IPS-20b (cell line): ENCODE measurements around the gene ATP8B3.
A peak's percentile ranks its signal among the peaks of the same experiment; 100 is the strongest.

Source experiments
- H3K27ac ChIP-seq: one replicate; pipeline ENCODE4 v1.5.1; 2013; ENCODE audit warnings: low read length
- H3K27me3 ChIP-seq: 2 replicates; pipeline ENCODE4 v1.6.1; 2013; ENCODE audit warnings: mild to moderate bottlenecking, low read length, inconsistent platforms; ENCODE audit not compliant: insufficient read depth
- H3K36me3 ChIP-seq: 2 replicates; pipeline ENCODE4 v1.6.1; 2013; ENCODE audit warnings: low read depth, mild to moderate bottlenecking, inconsistent platforms, low read length, moderate library complexity; ENCODE audit not compliant: insufficient read depth
- H3K4me1 ChIP-seq: 2 replicates; pipeline ENCODE4 v1.6.1; 2013; ENCODE audit warnings: mild to moderate bottlenecking, control low read depth, inconsistent platforms, low read length, moderate library complexity; ENCODE audit not compliant: insufficient read depth
- H3K4me3 ChIP-seq: 2 replicates; pipeline ENCODE4 v1.5.1; 2013; ENCODE audit warnings: mild to moderate bottlenecking, low read length, inconsistent platforms
- H3K9ac ChIP-seq: 2 replicates; pipeline ENCODE4 v1.6.1; 2013; ENCODE audit warnings: low read depth, mild to moderate bottlenecking, inconsistent platforms, low read length, moderate library complexity
- H3K9me3 ChIP-seq: 2 replicates; pipeline ENCODE4 v1.6.1; 2013; ENCODE audit warnings: mild to moderate bottlenecking, low read depth, low read length, inconsistent platforms; ENCODE audit not compliant: insufficient read depth

ATP8B3 gene

GRCh38 chr19:1828279-1829238, 16.5 kb upstream of the ATP8B3 start:
- no peak overlapping the region for H3K27ac ChIP-seq
- H3K4me3 ChIP-seq: no peak overlapping the region
- H3K4me1 ChIP-seq: no peaks in the 10 kb centered on the region
- H3K9me3 ChIP-seq: no peaks in the 10 kb centered on the region
- peaks cover 19% of the 10 kb centered on the region; the same call in 1 of the 2 replicates for H3K36me3 ChIP-seq
- H3K27me3 ChIP-seq: no peaks in the 10 kb centered on the region
- H3K9ac ChIP-seq: no peak overlapping the region

GRCh38 chr19:1827566-1828278, 15.6 kb upstream of the ATP8B3 start:
- Histone ChIP-seq H3K9me3 (no peaks in the 10 kb centered on the region), H3K27ac (no peak overlapping the region), H3K4me3 (no peak overlapping the region), H3K9ac (no peak overlapping the region), H3K27me3 (no peaks in the 10 kb centered on the region), H3K4me1 (no peaks in the 10 kb centered on the region), H3K36me3 (peaks cover 20% of the 10 kb centered on the region; the same call in 1 of the 2 replicates)

GRCh38 chr19:1826557-1827521, 14.8 kb upstream of the ATP8B3 start:
- Histone ChIP-seq H3K27ac (no peak overlapping the region), H3K4me1 (no peaks in the 10 kb centered on the region), H3K9me3 (no peaks in the 10 kb centered on the region), H3K4me3 (peak overlapping the region; percentile 16; the same call in 1 of the 2 replicates), H3K9ac (peak overlapping the region; percentile 45; the same call in 1 of the 2 replicates), H3K27me3 (no peaks in the 10 kb centered on the region), H3K36me3 (peaks cover 22% of the 10 kb centered on the region; the same call in 1 of the 2 replicates)

GRCh38 chr19:1825909-1826556, 14.0 kb upstream of the ATP8B3 start:
- Histone ChIP-seq H3K4me3 (peak overlapping the region; percentile 16; the same call in 1 of the 2 replicates), H3K36me3 (peaks cover 25% of the 10 kb centered on the region; the same call in 1 of the 2 replicates)

GRCh38 chr19:1824252-1824622, 12.2 kb upstream of the ATP8B3 start:
- Histone ChIP-seq H3K9me3 (no peaks in the 10 kb centered on the region), H3K4me3 (no peak overlapping the region), H3K36me3 (peaks cover 24% of the 10 kb centered on the region), H3K9ac (no peak overlapping the region), H3K4me1 (no peaks in the 10 kb centered on the region), H3K27me3 (no peaks in the 10 kb centered on the region), H3K27ac (no peak overlapping the region)

More at GRCh38 chr19:1825909-1826556, 14.0 kb upstream of the ATP8B3 start:
- Histone ChIP-seq H3K9ac (peak overlapping the region; percentile 45; the same call in 1 of the 2 replicates), H3K4me1 (no peaks in the 10 kb centered on the region), H3K27me3 (no peaks in the 10 kb centered on the region), H3K27ac (no peak overlapping the region), H3K9me3 (no peaks in the 10 kb centered on the region)

GRCh38 chr19:1823539-1824251, 11.6 kb upstream of the ATP8B3 start:
- H3K9ac ChIP-seq: no peak overlapping the region
- H3K4me1 ChIP-seq: no peaks in the 10 kb centered on the region
- no peak overlapping the region for H3K27ac ChIP-seq
- peaks cover 27% of the 10 kb centered on the region for H3K36me3 ChIP-seq
- H3K9me3 ChIP-seq: no peaks in the 10 kb centered on the region
- no peaks in the 10 kb centered on the region for H3K27me3 ChIP-seq
- no peak overlapping the region for H3K4me3 ChIP-seq

GRCh38 chr19:1823020-1823419, 10.9 kb upstream of the ATP8B3 start:
- no peak overlapping the region for H3K9ac ChIP-seq
- H3K27me3 ChIP-seq: no peaks in the 10 kb centered on the region
- no peaks in the 10 kb centered on the region for H3K9me3 ChIP-seq
- no peak overlapping the region for H3K27ac ChIP-seq
- no peaks in the 10 kb centered on the region for H3K4me1 ChIP-seq
- peaks cover 34% of the 10 kb centered on the region for H3K36me3 ChIP-seq
- H3K4me3 ChIP-seq: no peak overlapping the region

- H3K9me3 ChIP-seq: no peaks in the 10 kb centered on the region
- H3K36me3 ChIP-seq: peaks cover 41% of the 10 kb centered on the region
- no peaks in the 10 kb centered on the region for H3K4me1 ChIP-seq
- no peak overlapping the region for H3K4me3 ChIP-seq
- H3K9ac ChIP-seq: no peak overlapping the region
- H3K27ac ChIP-seq: no peak overlapping the region
- H3K27me3 ChIP-seq: no peaks in the 10 kb centered on the region
These were observed 10.1 kb upstream of the ATP8B3 start for GRCh38 chr19:1822210-1822609.

GRCh38 chr19:1819341-1820255, 7.5 kb upstream of the ATP8B3 start:
- H3K36me3 ChIP-seq: peaks cover 54% of the 10 kb centered on the region
- no peaks in the 10 kb centered on the region for H3K27me3 ChIP-seq
- no peak overlapping the region for H3K4me3 ChIP-seq
- no peaks in the 10 kb centered on the region for H3K4me1 ChIP-seq
- no peaks in the 10 kb centered on the region for H3K9me3 ChIP-seq
- H3K9ac ChIP-seq: no peak overlapping the region
- H3K27ac ChIP-seq: no peak overlapping the region
